Middle frontal gyrus (tissue), 1 donor: ENCODE data around the gene TROAP.
"Not testable (repeated sequence)": the region's sequence is repeated elsewhere in the genome, so short reads cannot be mapped to it uniquely, and the experiment has no call there.

Experiments used
- DNase-seq: peaks from one replicate; pipeline ENCODE4 v3.0.0-alpha.2; 2015; ENCODE audit warnings: low spot score; ENCODE audit errors: extremely low spot score

Gene TROAP, protein sequence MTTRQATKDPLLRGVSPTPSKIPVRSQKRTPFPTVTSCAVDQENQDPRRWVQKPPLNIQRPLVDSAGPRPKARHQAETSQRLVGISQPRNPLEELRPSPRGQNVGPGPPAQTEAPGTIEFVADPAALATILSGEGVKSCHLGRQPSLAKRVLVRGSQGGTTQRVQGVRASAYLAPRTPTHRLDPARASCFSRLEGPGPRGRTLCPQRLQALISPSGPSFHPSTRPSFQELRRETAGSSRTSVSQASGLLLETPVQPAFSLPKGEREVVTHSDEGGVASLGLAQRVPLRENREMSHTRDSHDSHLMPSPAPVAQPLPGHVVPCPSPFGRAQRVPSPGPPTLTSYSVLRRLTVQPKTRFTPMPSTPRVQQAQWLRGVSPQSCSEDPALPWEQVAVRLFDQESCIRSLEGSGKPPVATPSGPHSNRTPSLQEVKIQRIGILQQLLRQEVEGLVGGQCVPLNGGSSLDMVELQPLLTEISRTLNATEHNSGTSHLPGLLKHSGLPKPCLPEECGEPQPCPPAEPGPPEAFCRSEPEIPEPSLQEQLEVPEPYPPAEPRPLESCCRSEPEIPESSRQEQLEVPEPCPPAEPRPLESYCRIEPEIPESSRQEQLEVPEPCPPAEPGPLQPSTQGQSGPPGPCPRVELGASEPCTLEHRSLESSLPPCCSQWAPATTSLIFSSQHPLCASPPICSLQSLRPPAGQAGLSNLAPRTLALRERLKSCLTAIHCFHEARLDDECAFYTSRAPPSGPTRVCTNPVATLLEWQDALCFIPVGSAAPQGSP

DNA sequence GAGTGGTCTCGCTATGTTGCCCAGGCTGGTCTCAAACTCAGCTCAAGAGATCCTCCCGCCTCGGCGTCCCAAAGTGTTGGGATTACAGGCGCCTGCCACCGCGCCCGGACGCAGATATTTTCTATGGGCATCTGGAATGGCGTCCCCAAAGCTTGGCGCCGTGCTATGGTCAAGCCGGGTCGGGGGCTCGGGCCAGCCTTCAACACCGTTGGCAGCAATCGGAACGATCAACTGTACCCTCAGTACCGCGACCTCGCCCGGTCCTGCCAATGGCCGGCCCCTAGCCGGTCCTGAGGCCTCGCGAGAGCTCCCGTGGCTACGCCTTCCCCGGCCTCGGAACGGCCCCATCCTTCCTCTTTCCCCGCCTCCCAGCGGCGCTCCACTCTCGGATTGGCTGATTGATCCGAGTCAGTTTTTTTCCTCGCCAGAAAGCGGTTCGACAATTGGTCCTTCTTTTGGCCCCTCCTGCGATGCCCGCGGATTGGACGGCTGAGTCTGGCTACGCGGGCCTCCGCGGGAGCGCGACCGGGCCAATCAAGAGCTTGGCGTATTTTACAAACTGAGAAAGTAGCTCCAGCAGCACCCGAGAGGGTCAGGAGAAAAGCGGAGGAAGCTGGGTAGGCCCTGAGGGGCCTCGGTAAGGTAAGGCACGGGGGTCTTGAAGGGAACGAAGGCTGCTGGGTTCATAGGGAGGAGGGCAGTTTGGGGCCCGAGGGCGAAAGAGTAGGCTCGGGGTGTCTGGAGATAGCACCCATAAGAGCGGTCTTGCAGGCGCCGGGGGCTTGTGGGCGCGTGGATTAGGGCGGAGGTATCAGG, at the start of gene TROAP:
TROAP (plus strand) TSS at position 548 of the 816 bp plus-strand sequence. CDS start 354 bp downstream, outside the sequence.
- peak; percentile 95 for DNase-seq

DNA sequence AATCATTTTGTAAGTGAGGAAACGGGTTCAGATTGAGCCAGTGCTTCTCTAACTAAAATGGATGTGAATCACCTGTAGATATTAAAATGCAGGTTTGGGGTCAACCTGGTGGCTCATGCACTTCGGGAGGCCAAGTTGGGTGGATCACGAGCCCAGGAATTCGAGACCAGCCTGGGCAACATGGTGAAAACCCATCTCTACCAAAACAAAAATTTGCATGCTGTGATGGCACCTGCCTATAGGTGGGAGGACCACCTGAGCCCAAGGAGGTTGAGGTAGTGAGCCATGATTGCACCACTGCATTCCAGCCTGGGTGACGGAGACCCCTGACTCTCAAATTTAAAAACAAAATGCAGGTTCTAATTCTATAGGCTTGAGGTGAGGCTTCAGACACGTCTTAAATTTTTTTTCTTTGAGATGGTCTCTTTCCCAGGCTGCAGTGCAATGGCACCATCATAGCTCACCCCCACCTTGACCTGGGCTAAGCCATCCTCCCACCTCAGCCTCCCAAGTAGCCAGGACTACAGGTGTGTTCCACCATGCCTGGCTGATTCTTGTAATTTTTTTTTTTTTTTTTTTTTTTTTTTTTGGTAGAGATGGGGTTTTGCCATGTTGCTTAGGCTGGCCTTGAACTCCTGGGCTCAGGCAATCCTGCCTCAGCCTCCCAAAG, 49.2 kb upstream of the TROAP start:
- no peak for DNase-seq

DNA sequence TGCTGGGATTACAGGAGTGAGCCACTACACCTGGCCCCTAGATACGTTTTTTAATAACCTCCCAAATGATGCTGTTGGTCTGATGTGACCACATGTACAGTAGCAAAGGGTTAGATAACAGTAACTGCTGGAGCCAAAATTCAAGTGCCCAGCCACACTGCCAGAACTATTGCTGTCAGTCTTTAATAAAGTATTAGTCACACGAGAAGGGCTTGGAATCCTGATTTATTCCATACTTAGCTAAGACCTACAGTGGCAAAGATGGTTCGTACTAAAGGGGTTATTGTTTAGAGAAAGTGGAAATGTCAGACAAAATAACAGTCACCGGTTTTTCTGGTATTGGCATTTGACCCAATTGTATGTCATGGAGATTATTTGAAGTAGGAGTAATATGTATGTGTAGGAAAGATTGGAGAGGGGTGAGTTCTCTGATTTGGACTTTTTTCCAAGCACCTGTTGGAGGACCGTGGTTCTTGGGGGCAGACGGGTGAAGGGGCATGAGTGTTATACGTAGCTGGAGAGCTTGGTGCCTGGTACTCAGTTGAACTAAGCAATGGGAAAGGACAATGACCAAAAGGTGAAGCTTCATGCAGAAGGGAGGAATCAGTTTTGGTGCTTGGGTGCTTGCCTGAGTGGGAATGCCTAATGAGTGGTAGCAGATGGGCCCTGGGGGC, 48.5 kb upstream of the TROAP start:
- DNase-seq, result no peak

DNA sequence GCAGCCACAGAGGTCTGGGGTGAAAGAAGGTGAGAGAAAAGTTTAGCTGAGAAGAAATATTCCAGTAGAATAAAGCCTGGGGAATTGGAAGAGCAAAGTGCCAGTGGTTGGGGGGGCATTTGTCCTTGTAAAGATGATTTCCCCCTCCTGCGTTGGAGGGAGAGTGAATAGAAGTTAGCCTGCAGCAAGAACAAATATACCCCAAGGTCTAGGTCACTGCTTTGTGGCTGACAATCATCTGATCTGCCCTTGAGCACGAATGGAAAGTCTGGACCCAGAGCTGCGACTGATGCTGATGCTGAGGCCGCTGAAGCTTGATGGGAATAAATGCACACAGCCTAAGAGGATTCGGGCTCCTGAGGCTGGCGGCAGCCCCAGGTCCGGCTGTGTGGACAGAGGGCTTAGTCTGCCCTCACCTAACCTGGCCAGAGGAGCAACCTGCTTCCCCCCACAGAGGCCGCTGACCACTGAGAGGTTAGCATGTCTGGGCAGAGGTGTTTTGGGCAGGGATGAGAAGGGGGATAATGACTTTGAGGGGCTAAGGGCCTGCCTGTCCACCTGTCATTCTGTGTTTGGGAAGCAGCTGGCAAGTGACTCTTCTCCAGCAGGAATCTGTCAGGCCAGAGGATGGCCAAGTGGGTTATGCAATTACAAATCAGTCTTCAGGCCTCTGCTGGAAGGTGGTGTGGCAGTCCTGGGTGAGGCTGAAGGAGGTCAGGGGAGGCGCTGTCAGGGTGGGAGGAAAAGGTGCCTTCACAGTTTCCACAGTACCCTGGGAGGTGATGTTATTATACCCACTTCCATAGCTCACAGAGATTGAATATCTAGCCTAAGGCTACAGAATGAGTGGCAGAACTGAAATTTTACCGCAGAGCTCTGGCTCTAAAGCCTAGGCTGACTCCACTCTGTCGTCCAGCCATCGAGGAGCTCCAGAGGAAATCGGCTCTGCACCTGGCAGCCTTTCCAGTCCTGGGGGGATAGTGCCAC, 46.5 kb upstream of the TROAP start:
- DNase-seq, result no peak

DNA sequence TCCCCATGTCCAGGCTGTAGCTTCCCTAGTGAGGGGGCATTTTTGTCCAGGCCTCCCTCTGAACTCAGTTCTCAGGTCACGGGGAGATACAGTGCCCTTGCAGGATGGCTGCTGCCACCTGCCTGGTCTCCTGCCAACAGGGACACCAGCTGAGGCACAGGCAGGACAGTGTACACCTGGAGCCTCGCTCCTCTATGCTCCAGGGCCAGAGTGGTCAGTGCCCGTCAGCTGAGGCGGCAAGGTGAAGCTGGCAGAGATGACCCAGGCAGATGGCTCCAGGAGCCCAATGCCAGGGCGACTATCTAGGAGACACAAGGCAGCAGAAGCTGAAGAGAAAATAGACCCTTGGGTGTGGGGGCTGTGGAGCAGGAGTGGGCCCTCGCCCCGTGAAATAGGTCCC, 45.6 kb upstream of the TROAP start:
- DNase-seq, result no peak

DNA sequence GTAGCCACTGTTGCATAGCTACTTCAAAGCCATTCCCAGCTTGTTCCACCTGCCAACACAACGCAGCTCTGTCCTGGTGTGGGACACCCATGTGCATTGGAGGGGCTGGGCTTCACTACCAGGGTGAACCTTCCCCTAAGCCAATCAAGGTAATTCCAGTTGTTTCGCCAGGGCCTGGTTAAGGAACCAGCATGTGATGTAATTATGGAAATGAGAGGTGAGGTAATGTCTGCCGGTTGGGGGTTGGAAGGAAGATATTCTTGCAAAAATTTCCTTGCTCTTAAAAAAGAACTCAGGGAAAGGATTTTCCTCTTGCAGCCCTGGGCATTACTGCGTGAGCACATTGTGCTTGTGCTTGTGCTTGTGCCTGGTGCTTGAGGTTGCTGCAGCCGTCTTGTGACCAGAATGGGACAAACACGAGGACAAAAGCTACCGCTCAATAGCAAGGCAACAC, 43.3 kb upstream of the TROAP start:
- DNase-seq, result no peak

DNA sequence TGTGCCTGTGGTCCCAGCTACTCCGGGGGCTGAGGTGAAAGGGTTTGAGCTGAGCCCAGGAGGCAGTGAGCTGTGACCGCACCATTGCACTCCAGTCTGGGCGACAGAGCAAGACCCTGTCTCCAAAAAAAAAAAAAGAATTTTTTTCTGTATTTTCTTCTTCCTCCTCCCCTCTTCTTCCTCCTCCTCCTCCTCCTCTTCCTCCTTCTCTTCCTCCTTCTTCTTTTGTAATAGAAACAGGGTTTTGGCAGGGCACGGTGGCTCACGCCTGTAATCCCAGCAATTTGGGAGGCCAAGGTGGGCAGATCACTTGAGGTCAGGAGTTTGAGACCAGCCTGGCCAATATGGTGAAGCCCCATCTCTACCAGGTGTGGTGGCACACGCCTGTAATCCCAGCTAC, 42.5 kb upstream of the TROAP start:
- DNase-seq, result not testable (repeated sequence)

DNA sequence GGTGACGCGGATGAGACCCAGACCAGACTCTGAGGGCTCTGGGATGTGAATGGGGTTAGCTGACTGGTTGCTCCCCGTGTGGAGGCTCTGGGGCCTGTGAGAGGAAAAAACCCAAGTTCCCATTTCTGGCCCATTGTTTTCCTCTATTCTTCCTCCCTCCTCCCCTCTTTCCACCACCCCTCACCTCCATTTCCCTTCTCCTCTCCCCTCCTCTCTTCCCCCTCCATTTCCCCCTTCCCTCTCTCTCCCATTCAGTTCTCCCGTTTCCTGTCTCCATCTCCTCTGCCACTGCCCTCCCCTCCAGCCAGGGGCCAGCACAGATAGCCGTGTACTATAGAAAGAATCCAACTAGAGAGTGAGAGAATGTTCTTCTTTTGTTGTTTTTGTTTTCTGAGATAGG, 40.8 kb upstream of the TROAP start:
- no peak for DNase-seq

DNA sequence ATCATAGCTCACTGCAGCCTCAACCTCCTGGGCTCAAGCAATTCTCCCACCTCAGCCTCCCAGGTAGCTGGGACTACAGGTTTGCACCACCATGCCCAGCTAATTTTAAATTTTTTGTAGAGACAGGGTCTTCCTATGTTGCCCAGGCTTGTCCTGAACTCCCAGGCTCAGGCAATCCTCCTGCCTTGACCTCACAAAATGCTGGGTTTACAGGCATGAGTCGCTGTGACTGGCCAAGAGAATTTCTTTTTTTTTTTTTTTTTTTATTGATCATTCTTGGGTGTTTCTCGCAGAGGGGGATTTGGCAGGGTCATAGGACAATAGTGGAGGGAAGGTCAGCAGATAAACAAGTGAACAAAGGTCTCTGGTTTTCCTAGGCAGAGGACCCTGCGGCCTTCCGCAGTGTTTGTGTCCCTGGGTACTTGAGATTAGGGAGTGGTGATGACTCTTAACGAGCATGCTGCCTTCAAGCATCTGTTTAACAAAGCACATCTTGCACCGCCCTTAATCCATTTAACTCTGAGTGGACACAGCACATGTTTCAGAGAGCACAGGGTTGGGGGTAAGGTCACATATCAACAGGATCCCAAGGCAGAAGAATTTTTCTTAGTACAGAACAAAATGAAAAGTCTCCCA, 40.2 kb upstream of the TROAP start:
- not testable (repeated sequence) for DNase-seq

DNA sequence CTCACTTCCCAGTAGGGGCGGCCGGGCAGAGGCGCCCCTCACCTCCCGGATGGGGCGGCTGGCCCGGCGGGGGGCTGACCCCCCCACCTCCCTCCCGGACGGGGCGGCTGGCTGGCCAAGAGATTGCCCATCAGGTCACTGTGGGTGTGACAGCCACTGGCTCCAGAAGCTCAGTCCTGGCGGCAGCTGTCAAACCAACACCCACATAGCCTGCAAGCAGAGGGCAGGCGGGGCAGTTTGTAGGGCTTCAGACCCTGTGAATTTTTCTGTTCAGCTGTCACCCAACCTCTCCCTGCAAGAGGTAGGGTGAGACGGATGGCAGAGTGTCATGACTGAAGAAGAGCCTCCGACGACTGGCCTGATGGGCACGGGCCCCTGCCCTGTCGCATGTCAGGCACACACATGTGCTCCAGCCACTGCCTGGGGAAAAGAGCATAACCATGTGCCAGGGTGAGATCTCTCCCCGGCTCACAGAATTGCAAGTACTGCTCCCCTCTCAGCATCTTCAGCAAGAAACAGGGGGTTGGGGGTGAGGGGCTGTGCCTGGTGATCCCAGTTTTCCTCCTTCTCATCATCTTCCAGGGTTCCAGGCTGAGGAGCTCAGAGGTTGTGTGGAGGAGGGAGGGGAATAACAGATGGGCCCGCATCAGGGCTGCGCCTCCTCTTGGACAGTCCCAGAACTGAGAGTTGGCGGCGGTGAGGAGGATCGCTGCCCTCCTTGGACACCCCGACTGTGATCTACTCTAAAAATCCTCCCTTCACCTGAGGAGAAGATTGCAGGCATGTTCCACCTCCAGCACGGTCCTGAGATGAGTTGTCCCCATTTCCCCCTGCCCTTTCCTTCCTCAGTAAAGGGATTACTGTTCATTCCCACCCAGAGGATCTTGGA, 39.3 kb upstream of the TROAP start:
- DNase-seq, result no peak

DNA sequence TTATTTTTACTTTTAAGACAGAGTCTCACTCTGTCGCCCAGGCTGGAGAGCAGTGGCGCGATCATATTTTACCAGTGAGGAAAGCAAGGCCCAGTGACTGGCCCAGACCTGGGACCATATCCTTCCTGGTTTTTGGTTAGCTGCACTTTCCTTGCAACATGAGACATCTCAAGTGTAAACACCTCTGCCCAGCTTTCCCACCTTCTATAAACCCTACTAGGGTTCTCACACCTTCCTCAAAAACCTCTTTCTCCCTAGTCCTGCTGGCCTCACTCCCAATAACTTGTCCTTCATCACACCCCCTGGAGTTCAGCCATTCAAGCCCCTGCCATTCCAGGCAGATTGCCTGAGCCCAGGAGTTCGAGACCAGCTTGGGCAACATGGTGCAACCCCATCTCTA, 38.4 kb upstream of the TROAP start:
- no peak for DNase-seq

DNA sequence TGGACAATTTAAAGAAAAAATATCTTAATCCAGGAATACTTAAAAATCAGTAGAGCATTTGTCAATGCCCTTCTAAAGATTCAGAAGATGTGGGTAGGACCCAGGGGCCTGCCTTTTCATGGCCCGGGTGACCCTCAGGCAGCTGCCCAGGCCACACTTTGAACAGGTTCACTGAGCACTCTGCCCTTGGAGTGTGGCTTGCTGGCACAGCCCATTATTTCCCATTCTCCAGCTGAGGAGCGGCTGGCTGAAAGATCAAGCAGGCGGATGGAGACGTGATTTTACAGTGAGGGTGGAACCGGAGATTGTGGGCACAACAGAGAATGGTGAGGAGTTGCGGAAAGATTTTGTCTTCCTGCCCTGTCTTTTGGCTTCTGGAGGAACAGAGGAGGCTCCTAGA, 35.2 kb upstream of the TROAP start:
- DNase-seq, result no peak

DNA sequence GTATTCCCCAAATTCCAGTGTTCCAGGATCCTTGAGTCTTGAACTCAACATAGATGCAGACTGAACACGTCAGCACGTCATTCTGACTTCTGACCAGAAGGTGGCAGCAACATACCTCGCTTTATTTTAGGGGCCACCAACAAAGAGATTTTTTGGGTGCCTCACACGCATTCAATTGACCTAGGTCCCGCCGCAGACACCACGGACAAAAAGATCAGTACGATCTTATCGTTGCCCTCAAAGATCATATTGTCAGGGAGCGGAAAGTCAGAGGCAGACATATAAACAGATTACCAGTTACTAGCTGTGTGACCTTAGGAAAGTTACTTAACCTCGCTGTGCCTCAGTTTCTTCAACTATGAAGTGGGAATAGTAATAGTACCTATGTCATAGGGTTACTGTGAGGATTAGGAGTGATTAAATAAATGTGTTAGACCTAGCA, 34.6 kb upstream of the TROAP start:
- no peak for DNase-seq

DNA sequence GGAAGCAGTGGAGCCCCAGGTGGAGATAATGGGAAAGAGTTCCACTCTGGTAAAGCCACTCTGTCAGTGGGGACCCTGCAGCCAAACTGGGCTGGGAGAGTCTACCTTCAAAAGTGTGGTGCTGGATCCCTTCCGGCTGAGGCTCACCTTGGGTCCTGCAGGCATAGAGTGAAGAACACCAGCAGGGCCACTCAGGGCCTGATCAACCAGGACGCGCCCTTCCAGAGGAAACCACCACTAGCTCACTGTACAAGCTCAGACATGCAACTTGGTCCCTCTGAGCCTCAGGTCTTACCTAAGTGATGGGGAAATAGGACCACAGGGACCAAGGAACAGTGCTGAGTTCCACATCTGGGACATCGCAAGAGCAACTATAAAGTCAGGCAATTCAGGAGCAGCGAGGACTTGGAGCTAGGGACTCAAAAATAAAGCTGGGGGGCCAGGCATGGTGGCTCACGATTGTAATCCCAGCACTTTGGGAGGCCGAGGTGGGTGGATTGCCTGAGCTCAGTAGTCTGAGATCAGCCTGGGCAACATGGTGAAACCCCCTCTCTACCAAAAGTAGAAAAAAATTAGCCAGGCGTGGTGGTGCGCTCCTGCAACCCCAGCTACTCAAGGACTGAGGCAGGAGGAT, 34.0 kb upstream of the TROAP start:
- no peak for DNase-seq

DNA sequence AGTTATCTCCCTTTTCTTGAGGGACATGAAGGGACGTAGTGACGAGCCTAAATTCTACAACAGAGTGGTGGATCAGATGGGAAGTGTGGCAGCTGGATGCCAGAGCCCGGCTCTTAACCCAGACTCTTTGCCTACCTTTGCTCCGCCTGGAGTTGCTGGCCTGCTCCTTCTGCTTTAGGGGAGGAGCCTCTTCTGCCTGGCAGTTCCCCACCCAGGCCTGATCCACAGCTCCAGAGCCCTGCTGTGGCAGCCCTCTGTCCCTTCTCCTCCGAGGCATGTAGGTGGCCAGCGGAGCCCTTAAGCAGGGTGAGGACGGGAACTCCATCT, 30.4 kb upstream of the TROAP start:
- no peak for DNase-seq

DNA sequence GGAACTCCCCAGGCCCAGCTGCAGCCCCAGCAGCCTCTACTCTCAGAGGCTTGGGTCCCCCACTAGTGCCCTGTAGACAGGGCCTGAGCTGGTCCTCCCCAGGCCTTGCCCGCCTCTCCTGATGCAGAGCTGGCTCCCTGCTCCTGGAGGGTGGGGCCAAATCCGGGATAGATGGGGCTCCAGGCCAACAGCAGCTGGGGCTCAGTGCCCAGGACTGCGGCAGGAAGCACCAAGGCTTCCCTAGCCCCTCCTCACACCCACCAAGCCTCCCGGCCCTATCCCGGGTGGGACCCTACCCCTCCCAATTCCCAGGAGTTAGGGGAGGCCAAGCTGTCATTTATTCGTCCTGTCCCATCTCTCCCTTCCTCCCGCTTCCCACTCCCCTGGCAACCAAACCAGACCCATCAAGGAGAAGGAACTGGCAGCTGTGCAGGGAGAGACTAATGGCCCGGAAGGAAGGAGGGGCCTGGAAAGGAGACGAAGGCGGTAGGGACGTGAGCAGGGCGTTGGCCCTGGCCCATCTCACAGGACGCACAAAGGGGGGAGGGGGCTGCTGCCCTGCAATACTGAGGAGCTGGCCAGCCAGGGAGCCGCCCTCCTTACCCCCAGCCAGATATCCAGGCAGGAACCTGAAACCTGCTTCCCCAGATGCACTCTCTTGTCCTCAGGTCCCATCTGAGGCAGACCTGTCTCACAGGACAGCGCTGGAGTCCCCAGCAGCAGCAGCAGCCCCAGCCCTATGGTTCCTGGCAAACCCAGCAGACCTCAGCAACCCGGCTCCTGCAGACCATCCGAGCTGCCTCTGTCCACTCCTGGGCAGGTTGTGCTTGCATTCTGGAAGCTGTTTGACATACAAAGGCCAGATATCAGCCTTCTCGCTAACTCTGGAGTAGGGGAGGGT, 29.7 kb upstream of the TROAP start:
- no peak for DNase-seq
